CD14-positive monocyte (primary cell): ENCODE results near the gene SLCO4C1. TPM values are rescaled to one million over a fixed set of nuclear protein-coding genes. Genes with fewer than 3 reads are reported as not detected.

Source experiments
- DNase-seq, 3 donors: peaks; one replicate each; pipeline ENCODE4 v3.0.0-alpha.2; 2011 to 2022
- H2AFZ ChIP-seq: 2 replicates; pipeline ENCODE4 v1.6.0; 2012; ENCODE audit warnings: mild to moderate bottlenecking, low read depth, low read length, inconsistent platforms; ENCODE audit not compliant: insufficient read depth, poor library complexity, severe bottlenecking
- H3K27ac ChIP-seq, 2 donors: 1 replicate in 1 of 2; 2 replicates in 1 of 2; pipeline ENCODE4 v1.5.1; 2012 to 2013; ENCODE audit warnings: low read length in 2 of 2, control low read depth in 1 of 2, inconsistent platforms in 1 of 2, low read depth in 1 of 2, mild to moderate bottlenecking in 1 of 2
- H3K27me3 ChIP-seq, 2 donors: one replicate each; pipeline versions ENCODE4 v1.6.0 to v1.6.1; 2011 to 2013; ENCODE audit warnings: low read length in 2 of 2; ENCODE audit not compliant: control insufficient read depth in 2 of 2, insufficient read depth in 2 of 2
- H3K36me3 ChIP-seq, 2 donors: replicated peaks in 1 of 2; 1 replicate in 1 of 2; 2 replicates in 1 of 2; pipeline versions ENCODE4 v1.5.1 to v1.6.1; 2012 to 2013; ENCODE audit warnings: low read length in 2 of 2, control low read depth in 1 of 2, inconsistent platforms in 1 of 2, mild to moderate bottlenecking in 1 of 2; ENCODE audit not compliant: insufficient read depth in 2 of 2, control insufficient read depth in 1 of 2
- H3K4me1 ChIP-seq, 2 donors: 1 replicate in 1 of 2; 2 replicates in 1 of 2; pipeline versions ENCODE4 v1.5.1 to v1.6.1; 2012 to 2013; ENCODE audit warnings: low read length in 2 of 2, control low read depth in 1 of 2, inconsistent platforms in 1 of 2, mild to moderate bottlenecking in 1 of 2, moderate library complexity in 1 of 2; ENCODE audit not compliant: insufficient read depth in 2 of 2, control insufficient read depth in 1 of 2
- H3K4me2 ChIP-seq: replicated peaks from 2 replicates; pipeline ENCODE3; 2012; ENCODE audit warnings: low read length, moderate library complexity, mild to moderate bottlenecking; ENCODE audit not compliant: poor library complexity, severe bottlenecking; ENCODE audit errors: extremely low read depth
- H3K4me3 ChIP-seq, 3 experiments: fragments of 200-600 bp in 1 of 3; sonication (generic) in 1 of 3; replicated peaks in 1 of 3; 1 replicate in 2 of 3; 2 replicates in 1 of 3; pipeline ENCODE4 v1.5.1; 2011 to 2013; ENCODE audit warnings: low read length in 3 of 3, mild to moderate bottlenecking in 3 of 3, control low read depth in 2 of 3, low read depth in 2 of 3, inconsistent platforms in 1 of 3, moderate library complexity in 1 of 3
- H3K79me2 ChIP-seq: 2 replicates; pipeline ENCODE4 v1.6.0; 2012; ENCODE audit warnings: mild to moderate bottlenecking, control low read depth, inconsistent platforms, low read length, moderate library complexity; ENCODE audit not compliant: insufficient read depth
- H3K9ac ChIP-seq: 2 replicates; pipeline ENCODE4 v1.6.0; 2017; ENCODE audit warnings: low read length, mild to moderate bottlenecking; ENCODE audit not compliant: insufficient read depth, poor library complexity, severe bottlenecking
- H3K9me3 ChIP-seq, 2 donors: replicated peaks in 1 of 2; 1 replicate in 1 of 2; 2 replicates in 1 of 2; pipeline versions ENCODE4 v1.5.1 to v1.6.1; 2012 to 2013; ENCODE audit warnings: low read length in 2 of 2, control low read depth in 1 of 2; ENCODE audit not compliant: control insufficient read depth in 1 of 2, insufficient read depth in 1 of 2
- H4K20me1 ChIP-seq: 2 replicates; pipeline ENCODE4 v1.6.0; 2012; ENCODE audit warnings: mild to moderate bottlenecking, low read length, control low read depth, moderate library complexity; ENCODE audit not compliant: insufficient read depth
- H3K27ac Mint-ChIP-seq, 7 donors: one replicate each; pipeline ENCODE4 v1.8.0; 2020; ENCODE audit warnings: mild to moderate bottlenecking in 7 of 7, mixed read lengths in 7 of 7, moderate library complexity in 6 of 7, inconsistent platforms in 2 of 7
- H3K27me3 Mint-ChIP-seq, 3 donors: one replicate each; pipeline ENCODE4 v1.8.0; 2021 to 2022; ENCODE audit warnings: low read depth in 3 of 3, mild to moderate bottlenecking in 3 of 3, mixed read lengths in 3 of 3, moderate library complexity in 3 of 3, inconsistent platforms in 1 of 3
- H3K36me3 Mint-ChIP-seq, 2 donors: one replicate each; pipeline ENCODE4 v1.8.0; 2020; ENCODE audit warnings: mixed read lengths in 2 of 2, inconsistent platforms in 1 of 2, mild to moderate bottlenecking in 1 of 2
- H3K4me1 Mint-ChIP-seq: one replicate; pipeline ENCODE4 v1.8.0; 2020; ENCODE audit warnings: mild to moderate bottlenecking, mixed read lengths
- H3K4me3 Mint-ChIP-seq, 2 donors: one replicate each; pipeline ENCODE4 v1.8.0; 2020; ENCODE audit warnings: mild to moderate bottlenecking in 2 of 2, mixed read lengths in 2 of 2, moderate library complexity in 1 of 2
- H3K9me3 Mint-ChIP-seq, 7 donors: one replicate each; pipeline ENCODE4 v1.8.0; 2020 to 2022; ENCODE audit warnings: mixed read lengths in 7 of 7, mild to moderate bottlenecking in 6 of 7, moderate library complexity in 6 of 7, inconsistent platforms in 2 of 7
- WGBS: methylation state at CpG from one replicate; pipeline ENCODE4 v1.1.5; 2013; ENCODE audit warnings: missing lambda C conversion rate; ENCODE audit not compliant: insufficient coverage; 5-methylcytosine and 5-hydroxymethylcytosine counted together
- intact Hi-C, 2 donors: fragments of 100-400 bp; cut with micrococcal nuclease; formaldehyde crosslinking; loops; one replicate each; pipeline versions ENCODE4 v1.15.0 to v1.15.1; 2023
- polyA plus RNA-seq, 3 donors: library from polyadenylated mRNA; depleted of rRNA in 1 of 3; unstranded in 2 of 3; stranded (reverse) in 1 of 3; fragments of 300-500 nt in 2 of 3; fragments of >200 nt in 1 of 3; fragmentation: Illumina TruSeq in 2 of 3; gene quantifications; 1 replicate in 2 of 3; 2 replicates in 1 of 3; pipeline ENCODE4 v1.2.3, GENCODE V29; 2012 to 2021
- TF ChIP-seq, protein P1 (sequence below): fragments of 200-600 bp; IDR thresholded peaks from one replicate; pipeline ENCODE4 v1.8.0; 2022; ENCODE audit warnings: antibody characterized with exemption, mild to moderate bottlenecking

Gene SLCO4C1
- polyA plus RNA-seq, 3 donors = 1.8 to 3.9 (median 2.4) TPM

DNA sequence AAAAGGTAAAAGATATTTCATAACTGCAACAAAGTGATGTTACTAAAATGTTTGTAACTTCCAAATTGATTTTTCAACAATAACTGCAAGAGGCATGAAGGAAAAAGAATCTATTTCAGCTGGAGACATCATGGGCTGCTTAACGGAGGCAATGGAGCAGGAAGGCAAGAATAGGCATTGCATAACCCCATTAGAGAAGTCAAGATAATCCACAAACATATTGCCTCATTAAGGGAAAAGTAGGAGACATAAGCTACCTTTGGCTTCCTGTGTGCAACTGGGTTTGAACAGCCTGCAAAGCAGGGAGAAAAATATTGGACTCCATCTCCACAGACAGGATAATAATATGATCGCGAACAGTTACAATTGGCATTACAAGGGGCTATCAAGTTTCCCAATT is 46.7 kb downstream of the SLCO4C1 start:
- Mint-ChIP-seq H3K4me3 (no peak overlapping the region), H3K27ac (no peak overlapping the region), H3K27me3 (peaks cover 0 to 2% (median 0%) of the 10 kb centered on the region in 3 donors), H3K4me1 (peaks cover 9% of the 10 kb centered on the region), H3K9me3 (peaks cover 0 to 3% (median 1%) of the 10 kb centered on the region in 7 donors), H3K36me3 (peaks cover 60 to 85% of the 10 kb centered on the region in 2 donors)
- no peak overlapping the region for H3K4me2 ChIP-seq
- no peaks in the 10 kb centered on the region for H3K27me3 ChIP-seq
- no peak for DNase-seq
- no peak overlapping the region for H3K9ac ChIP-seq
- peaks cover 45 to 96% of the 10 kb centered on the region in 2 donors for H3K36me3 ChIP-seq
- peaks cover 4 to 7% of the 10 kb centered on the region in 2 donors for H3K4me1 ChIP-seq
- intact Hi-C loops = loop anchor here in 1 of 2 donors (10.0 kb wide), 1 partner anchor 45 kb away; the partner anchor contains the start of gene SLCO4C1
- H3K4me3 ChIP-seq = no peak overlapping the region
- H4K20me1 ChIP-seq = no peaks in the 10 kb centered on the region
- H3K79me2 ChIP-seq = no peaks in the 10 kb centered on the region
- TF ChIP-seq, protein P1, sequence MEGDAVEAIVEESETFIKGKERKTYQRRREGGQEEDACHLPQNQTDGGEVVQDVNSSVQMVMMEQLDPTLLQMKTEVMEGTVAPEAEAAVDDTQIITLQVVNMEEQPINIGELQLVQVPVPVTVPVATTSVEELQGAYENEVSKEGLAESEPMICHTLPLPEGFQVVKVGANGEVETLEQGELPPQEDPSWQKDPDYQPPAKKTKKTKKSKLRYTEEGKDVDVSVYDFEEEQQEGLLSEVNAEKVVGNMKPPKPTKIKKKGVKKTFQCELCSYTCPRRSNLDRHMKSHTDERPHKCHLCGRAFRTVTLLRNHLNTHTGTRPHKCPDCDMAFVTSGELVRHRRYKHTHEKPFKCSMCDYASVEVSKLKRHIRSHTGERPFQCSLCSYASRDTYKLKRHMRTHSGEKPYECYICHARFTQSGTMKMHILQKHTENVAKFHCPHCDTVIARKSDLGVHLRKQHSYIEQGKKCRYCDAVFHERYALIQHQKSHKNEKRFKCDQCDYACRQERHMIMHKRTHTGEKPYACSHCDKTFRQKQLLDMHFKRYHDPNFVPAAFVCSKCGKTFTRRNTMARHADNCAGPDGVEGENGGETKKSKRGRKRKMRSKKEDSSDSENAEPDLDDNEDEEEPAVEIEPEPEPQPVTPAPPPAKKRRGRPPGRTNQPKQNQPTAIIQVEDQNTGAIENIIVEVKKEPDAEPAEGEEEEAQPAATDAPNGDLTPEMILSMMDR = no peak
- no peaks in the 10 kb centered on the region for H3K9me3 ChIP-seq
- no CpG with 5 or more reads among the region's 3 CpGs for whole genome bisulfite sequencing
- no peak overlapping the region for H2AFZ ChIP-seq
- H3K27ac ChIP-seq = no peak overlapping the region

DNA sequence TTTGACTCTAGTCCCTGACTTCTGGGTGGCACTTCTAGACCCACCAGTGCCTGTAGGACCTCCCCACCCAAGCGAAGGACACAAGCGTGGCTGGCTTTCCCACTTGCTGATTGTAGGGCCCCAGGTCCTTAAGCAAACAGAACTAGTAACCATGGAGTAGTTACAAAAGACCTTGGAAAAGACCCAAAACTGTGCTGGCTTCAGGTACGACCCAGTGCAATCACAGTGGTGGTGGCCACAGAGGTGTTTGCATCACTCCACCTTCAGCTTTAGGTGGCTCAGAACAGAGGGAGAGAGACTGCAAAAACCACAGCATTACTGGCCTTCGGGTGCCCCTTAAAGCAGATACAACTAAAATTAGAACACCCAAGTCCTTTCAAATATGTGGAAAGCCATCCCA is 52.9 kb downstream of the SLCO4C1 start:
- TF ChIP-seq, protein P1 = no peak
- no peak overlapping the region for H3K27ac ChIP-seq
- H3K4me1 ChIP-seq = no peaks in the 10 kb centered on the region
- Mint-ChIP-seq H3K9me3 (peaks cover 0 to 3% (median 0%) of the 10 kb centered on the region in 7 donors), H3K27me3 (peaks cover 0 to 2% (median 0%) of the 10 kb centered on the region in 3 donors), H3K36me3 (peaks cover 66 to 76% of the 10 kb centered on the region in 2 donors), H3K4me1 (no peaks in the 10 kb centered on the region), H3K4me3 (no peak overlapping the region), H3K27ac (no peak overlapping the region)
- H3K9me3 ChIP-seq = no peaks in the 10 kb centered on the region
- no peak overlapping the region for H3K4me2 ChIP-seq
- intact Hi-C loops = loop anchor here in 1 of 2 donors (10.0 kb wide), 1 partner anchor 52 kb away; the partner anchor contains the start of gene SLCO4C1
- no peak for DNase-seq
- no peak overlapping the region for H2AFZ ChIP-seq
- no peaks in the 10 kb centered on the region for H4K20me1 ChIP-seq
- 92% methylated on average over 1 of the region's 4 CpGs for WGBS
- peaks cover 66 to 95% of the 10 kb centered on the region in 2 donors for H3K36me3 ChIP-seq
- no peak overlapping the region for H3K4me3 ChIP-seq
- no peaks in the 10 kb centered on the region for H3K79me2 ChIP-seq
- H3K27me3 ChIP-seq = no peaks in the 10 kb centered on the region
- no peak overlapping the region for H3K9ac ChIP-seq
